Cardiac fibroblast (primary cell): ENCODE data around the gene SFI1.

Experiments used
- DNase-seq, 2 donors: peaks; one replicate each; pipeline versions ENCODE4 v3.0.0 to v3.0.0-alpha.2; 2010; ENCODE audit warnings: low read depth in 2 of 2
- H3K4me3 ChIP-seq, 2 donors: replicated peaks in 1 of 2; 1 replicate in 1 of 2; 2 replicates in 1 of 2; pipeline ENCODE4 v1.5.1; 2011; ENCODE audit warnings: low read depth in 2 of 2, low read length in 2 of 2, mild to moderate bottlenecking in 2 of 2, moderate library complexity in 1 of 2
- CTCF ChIP-seq: IDR thresholded peaks from one replicate; pipeline ENCODE4 v1.5.1; 2011; ENCODE audit warnings: low read depth, mild to moderate bottlenecking, low read length, inconsistent platforms

Gene SFI1

GRCh38 chr22:31577711-31578110 lies 81.4 kb downstream of the SFI1 start:
- no peak for DNase-seq
- no peak for TF ChIP-seq CTCF
- H3K4me3 ChIP-seq, result no peak overlapping the region

GRCh38 chr22:31578171-31578570 lies 81.8 kb downstream of the SFI1 start:
- no peak overlapping the region for H3K4me3 ChIP-seq
- DNase-seq, result no peak
- TF ChIP-seq CTCF, result no peak

- TF ChIP-seq CTCF, result no peak
- no peak overlapping the region for H3K4me3 ChIP-seq
- DNase-seq, result no peak
These were observed 83.5 kb downstream of the SFI1 start for GRCh38 chr22:31579835-31580242.

- no peak overlapping the region for H3K4me3 ChIP-seq
- peak in 1 of 2 donors; percentile 78 for DNase-seq
- TF ChIP-seq CTCF, result no peak
These were observed 87.6 kb downstream of the SFI1 start for GRCh38 chr22:31583861-31584485.

GRCh38 chr22:31584804-31585160 lies 88.4 kb downstream of the SFI1 start:
- H3K4me3 ChIP-seq, result no peak overlapping the region
- no peak for TF ChIP-seq CTCF
- DNase-seq, result no peak

GRCh38 chr22:31585161-31585859 lies 89.0 kb downstream of the SFI1 start:
- DNase-seq, result peak; percentile 69 to 72
- TF ChIP-seq CTCF, result no peak
- no peak overlapping the region for H3K4me3 ChIP-seq
